Aorta (tissue), 5 donors: ENCODE results near the gene GLT8D1. TPM values are rescaled to one million over a fixed set of nuclear protein-coding genes. Genes with fewer than 3 reads are reported as not detected.
A peak's percentile ranks its signal among the peaks of the same experiment; 100 is the strongest.
"Not testable (repeated sequence)": the region's sequence is repeated elsewhere in the genome, so short reads cannot be mapped to it uniquely, and the experiment has no call there.

Source experiments
- ATAC-seq: fragments of 200-7000 bp; cut with Tn5 transposase; one replicate; pipeline ENCODE4 v1.9.1; 2022; ENCODE audit warnings: moderate library complexity; ENCODE audit not compliant: low FRiP score
- DNase-seq, 2 donors: peaks; one replicate each; pipeline ENCODE4 v3.0.0-alpha.2; 2020
- H3K27ac ChIP-seq, 2 donors: one replicate each; pipeline ENCODE4 v1.5.1; 2013; ENCODE audit warnings: low read length in 2 of 2, mild to moderate bottlenecking in 2 of 2, moderate library complexity in 2 of 2, control low read depth in 1 of 2, inconsistent platforms in 1 of 2, low read depth in 1 of 2
- H3K27me3 ChIP-seq, 2 donors: one replicate each; pipeline ENCODE4 v1.6.1; 2013; ENCODE audit warnings: control low read depth in 1 of 2, low read length in 1 of 2, mild to moderate bottlenecking in 1 of 2, moderate library complexity in 1 of 2; ENCODE audit not compliant: insufficient read depth in 2 of 2, control insufficient read depth in 1 of 2
- H3K36me3 ChIP-seq, 2 donors: one replicate each; pipeline ENCODE4 v1.6.1; 2013; ENCODE audit warnings: control low read depth in 1 of 2, low read length in 1 of 2, mild to moderate bottlenecking in 1 of 2; ENCODE audit not compliant: insufficient read depth in 2 of 2, control insufficient read depth in 1 of 2
- H3K4me1 ChIP-seq, 2 donors: one replicate each; pipeline ENCODE4 v1.6.1; 2013; ENCODE audit warnings: low read length in 2 of 2, control low read depth in 1 of 2, mild to moderate bottlenecking in 1 of 2, moderate library complexity in 1 of 2; ENCODE audit not compliant: insufficient read depth in 2 of 2, control insufficient read depth in 1 of 2
- H3K4me3 ChIP-seq, 2 donors: one replicate each; pipeline ENCODE4 v1.5.1; 2013; ENCODE audit warnings: low read length in 2 of 2, control low read depth in 1 of 2, mild to moderate bottlenecking in 1 of 2
- H3K9me3 ChIP-seq: one replicate; pipeline ENCODE4 v1.6.1; 2013; ENCODE audit warnings: mild to moderate bottlenecking, low read length; ENCODE audit not compliant: control insufficient read depth
- WGBS, 2 donors: extraction: QIAGEN DNeasy Blood & Tissue Kit; methylation state at CpG; one replicate each; pipeline ENCODE4 v1.1.7; 2013; 5-methylcytosine and 5-hydroxymethylcytosine counted together
- intact Hi-C, 2 donors: fragments of 100-400 bp; cut with DNase I; formaldehyde crosslinking; loops; one replicate each; pipeline versions ENCODE4 v1.14.2 to v1.15.0; 2022
- polyA plus RNA-seq, 2 donors: library from polyadenylated mRNA; stranded (reverse); fragments of 200-250 nt; gene quantifications; one replicate each; pipeline ENCODE4 v1.2.3, GENCODE V29; 2013
- total RNA-seq, 2 donors: library from RNA; stranded (reverse); fragmentation: NEBNext Ultra II Directional; extraction: Animal tissue kit (Norgen Biotek cat#: 25700); gene quantifications; one replicate each; pipeline ENCODE4 v1.2.1, GENCODE V29; 2021
- donor health status: healthy with polysubstance abuse.
- donor health status: Bipolar disorder and iron deficiency.
- donor health status: DM: no; HTN: no; CAD: no.
- donor health status: DM: no; HTN: no; CAD: no.
- donor health status: DM: yes; HTN: yes; CAD: no.

Gene GLT8D1
- total and polyA plus RNA-seq, 4 donors, result 26.0 to 59.5 (median 38.6) TPM

GRCh38 chr3:52679199-52679538 is 26.4 kb downstream of the GLT8D1 start:
- H3K27ac ChIP-seq, result no peak overlapping the region
- WGBS, 2 donors, result 91 to 95% methylated on average over 3 of the region's 3 CpGs
- peaks cover 0 to 3% of the 10 kb centered on the region in 2 donors for H3K4me1 ChIP-seq
- intact Hi-C loops, result no loop called here
- H3K4me3 ChIP-seq, result no peak overlapping the region
- DNase-seq (no peak), ATAC-seq (no peak)
- no peaks in the 10 kb centered on the region for H3K27me3 ChIP-seq
- H3K36me3 ChIP-seq, result peaks cover 2 to 5% of the 10 kb centered on the region in 2 donors
- H3K9me3 ChIP-seq, result no peaks in the 10 kb centered on the region

DNA sequence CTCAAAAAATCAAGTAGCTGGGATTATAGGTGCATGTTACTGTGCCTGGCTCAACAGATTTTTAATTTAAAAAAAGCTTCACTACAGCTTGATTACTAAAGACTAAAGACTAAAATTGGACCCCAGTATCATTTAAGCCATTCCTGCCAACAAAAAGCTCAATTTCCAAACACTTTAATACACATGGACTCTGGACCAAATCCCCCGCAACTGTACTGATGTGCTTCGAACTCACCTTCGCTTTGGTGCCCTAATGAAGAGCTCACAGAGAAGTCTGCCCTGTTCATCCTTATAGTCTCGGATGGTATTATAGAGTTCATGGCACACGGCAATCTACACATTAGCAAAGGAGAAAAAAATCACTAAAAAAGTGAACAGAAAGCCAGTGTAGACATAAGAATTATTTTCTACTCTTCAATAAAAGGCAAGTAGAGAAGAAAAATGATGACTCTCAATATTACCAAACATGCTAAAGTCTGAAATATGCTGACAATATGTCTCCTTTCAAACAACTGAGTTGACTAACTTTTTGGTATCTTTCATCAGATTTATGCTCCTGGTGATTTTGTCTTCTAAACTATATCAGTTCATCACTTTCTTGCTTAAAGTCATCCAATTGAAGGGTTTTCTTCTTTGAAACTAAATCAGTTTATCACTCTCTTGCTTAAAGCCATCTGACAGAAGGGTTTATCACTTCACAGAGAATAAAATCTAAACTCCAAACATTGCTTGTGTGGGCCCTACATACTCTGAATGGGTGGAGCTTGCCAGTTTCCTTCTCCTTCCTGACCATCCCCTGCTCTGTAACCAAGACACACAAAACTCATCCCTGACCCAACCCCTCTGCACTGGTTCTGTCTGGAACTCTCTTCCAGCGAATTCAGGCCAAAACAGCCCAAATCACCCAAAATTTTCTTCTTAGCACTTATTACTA is 27.1 kb downstream of the GLT8D1 start:
- ATAC-seq, result no peak
- WGBS, 2 donors, result 96% methylated on average over 6 of the region's 6 CpGs
- Histone ChIP-seq H3K4me1 (peaks cover 0 to 3% of the 10 kb centered on the region in 2 donors), H3K36me3 (peaks cover 2 to 5% of the 10 kb centered on the region in 2 donors), H3K4me3 (no peak overlapping the region), H3K9me3 (no peaks in the 10 kb centered on the region), H3K27me3 (no peaks in the 10 kb centered on the region), H3K27ac (no peak overlapping the region)
- intact Hi-C loops, result no loop called here
- no peak for DNase-seq

- intact Hi-C loops, H3K27ac ChIP-seq, H3K4me3 ChIP-seq, ATAC-seq, H3K36me3 ChIP-seq, H3K27me3 ChIP-seq, H3K9me3 ChIP-seq, H3K4me1 ChIP-seq, DNase-seq: not testable (repeated sequence)
- WGBS, 2 donors, result 68 to 73% methylated on average over 3 of the region's 3 CpGs
These were observed 29.4 kb downstream of the GLT8D1 start for GRCh38 chr3:52676201-52676600.

DNA sequence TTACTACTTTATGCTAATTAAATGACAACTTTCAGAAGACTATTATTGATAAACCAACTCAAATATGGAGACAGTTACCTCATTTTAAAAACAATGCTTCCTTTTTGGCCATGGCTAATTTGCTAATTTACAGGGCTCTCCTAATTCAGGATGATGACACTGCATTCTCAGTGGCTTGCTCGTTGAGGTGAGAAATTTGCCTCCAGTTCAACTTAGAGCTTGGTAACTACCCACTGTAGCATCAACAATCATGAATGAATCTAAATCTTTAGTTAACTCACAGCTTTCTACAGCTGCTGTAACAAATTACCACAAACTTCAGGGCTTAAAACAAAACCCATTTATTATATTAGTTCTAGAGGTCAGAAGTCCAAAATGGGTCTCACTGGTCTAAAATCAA is 33.9 kb downstream of the GLT8D1 start:
- Histone ChIP-seq H3K4me1 (no peaks in the 10 kb centered on the region), H3K9me3 (no peaks in the 10 kb centered on the region), H3K27me3 (no peaks in the 10 kb centered on the region), H3K27ac (peak overlapping the region; percentile 19 to 80), H3K36me3 (no peaks in the 10 kb centered on the region), H3K4me3 (no peak overlapping the region)
- DNase-seq (no peak), ATAC-seq (no peak)
- 61 to 68% methylated on average over 1 of the region's 1 CpG for WGBS, 2 donors
- intact Hi-C loops, result no loop called here

- no peaks in the 10 kb centered on the region for H3K4me1 ChIP-seq
- no peaks in the 10 kb centered on the region for H3K9me3 ChIP-seq
- H3K4me3 ChIP-seq, result no peak overlapping the region
- intact Hi-C loops, result no loop called here
- 51 to 53% methylated on average over 9 of the region's 9 CpGs for WGBS, 2 donors
- H3K36me3 ChIP-seq, result no peaks in the 10 kb centered on the region
- H3K27ac ChIP-seq, result peak overlapping the region; percentile 82 to 94
- peak; percentile 82 for ATAC-seq
- DNase-seq, result peak in 1 of 2 donors; percentile 54
- H3K27me3 ChIP-seq, result no peaks in the 10 kb centered on the region
These were observed 34.7 kb downstream of the GLT8D1 start for GRCh38 chr3:52670621-52671521.

GRCh38 chr3:52663098-52663497 is 42.5 kb downstream of the GLT8D1 start:
- no peak overlapping the region for H3K27ac ChIP-seq
- peaks cover 4 to 6% of the 10 kb centered on the region in 2 donors for H3K36me3 ChIP-seq
- H3K27me3 ChIP-seq, result no peaks in the 10 kb centered on the region
- intact Hi-C loops, result no loop called here
- WGBS, 2 donors, result 89 to 96% methylated on average over 3 of the region's 3 CpGs
- no peak for DNase-seq
- no peaks in the 10 kb centered on the region for H3K4me1 ChIP-seq
- H3K9me3 ChIP-seq, result no peaks in the 10 kb centered on the region
- ATAC-seq, result no peak
- no peak overlapping the region for H3K4me3 ChIP-seq

DNA sequence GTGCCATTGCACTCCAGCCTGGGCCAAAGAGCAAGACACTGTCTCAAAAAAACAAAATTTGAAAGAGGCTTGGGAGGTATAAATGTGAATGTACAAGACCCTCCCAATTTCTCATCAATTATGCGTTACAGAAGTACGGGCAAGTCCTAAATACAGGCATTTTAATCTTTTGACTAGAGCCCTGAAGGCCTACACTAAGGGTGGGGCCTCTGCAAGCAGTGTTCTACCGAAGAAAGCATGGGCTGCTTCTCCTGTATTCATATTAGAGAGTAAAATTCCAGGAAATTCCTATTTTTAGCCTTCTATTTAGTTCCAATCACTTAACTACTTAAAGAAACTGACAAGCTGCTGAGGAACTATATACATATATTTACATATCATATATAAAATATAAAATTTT is 45.5 kb downstream of the GLT8D1 start:
- H3K4me3 ChIP-seq, result no peak overlapping the region
- ATAC-seq, result no peak
- 55 to 56% methylated on average over 3 of the region's 3 CpGs for WGBS, 2 donors
- H3K36me3 ChIP-seq, result peaks cover 3 to 6% of the 10 kb centered on the region in 2 donors
- no peak for DNase-seq
- H3K9me3 ChIP-seq, result no peaks in the 10 kb centered on the region
- H3K4me1 ChIP-seq, result no peaks in the 10 kb centered on the region
- H3K27ac ChIP-seq, result no peak overlapping the region
- no peaks in the 10 kb centered on the region for H3K27me3 ChIP-seq
- intact Hi-C loops, result no loop called here

GRCh38 chr3:52655895-52656294 is 49.7 kb downstream of the GLT8D1 start:
- H3K36me3 ChIP-seq, result peaks cover 4 to 9% of the 10 kb centered on the region in 2 donors
- H3K27me3 ChIP-seq, result no peaks in the 10 kb centered on the region
- 92 to 94% methylated on average over 3 of the region's 3 CpGs for WGBS, 2 donors
- H3K4me3 ChIP-seq, result no peak overlapping the region
- intact Hi-C loops, result no loop called here
- H3K9me3 ChIP-seq, result no peaks in the 10 kb centered on the region
- DNase-seq (no peak), ATAC-seq (no peak)
- H3K27ac ChIP-seq, result no peak overlapping the region
- H3K4me1 ChIP-seq, result no peaks in the 10 kb centered on the region
